Esophagus muscularis mucosa (tissue), 3 donors: ENCODE data around the gene ILF3.

Experiments used
- POLR2A ChIP-seq: fragments of 450-650 bp; IDR thresholded peaks from one replicate; pipeline ENCODE4 v1.6.1; 2017; ENCODE audit warnings: antibody characterized with exemption, moderate library complexity, mild to moderate bottlenecking, low read depth
- TF ChIP-seq, protein P1 (sequence below), 3 experiments: fragments of 200-600 bp in 2 of 3; fragments of 450-650 bp in 1 of 3; sonication (generic) in 2 of 3; IDR thresholded peaks; one replicate each; pipeline ENCODE4 v1.5.1; 2017 to 2019; ENCODE audit warnings: antibody characterized with exemption in 3 of 3, mild to moderate bottlenecking in 2 of 3, moderate library complexity in 1 of 3

- TF ChIP-seq, protein P1, sequence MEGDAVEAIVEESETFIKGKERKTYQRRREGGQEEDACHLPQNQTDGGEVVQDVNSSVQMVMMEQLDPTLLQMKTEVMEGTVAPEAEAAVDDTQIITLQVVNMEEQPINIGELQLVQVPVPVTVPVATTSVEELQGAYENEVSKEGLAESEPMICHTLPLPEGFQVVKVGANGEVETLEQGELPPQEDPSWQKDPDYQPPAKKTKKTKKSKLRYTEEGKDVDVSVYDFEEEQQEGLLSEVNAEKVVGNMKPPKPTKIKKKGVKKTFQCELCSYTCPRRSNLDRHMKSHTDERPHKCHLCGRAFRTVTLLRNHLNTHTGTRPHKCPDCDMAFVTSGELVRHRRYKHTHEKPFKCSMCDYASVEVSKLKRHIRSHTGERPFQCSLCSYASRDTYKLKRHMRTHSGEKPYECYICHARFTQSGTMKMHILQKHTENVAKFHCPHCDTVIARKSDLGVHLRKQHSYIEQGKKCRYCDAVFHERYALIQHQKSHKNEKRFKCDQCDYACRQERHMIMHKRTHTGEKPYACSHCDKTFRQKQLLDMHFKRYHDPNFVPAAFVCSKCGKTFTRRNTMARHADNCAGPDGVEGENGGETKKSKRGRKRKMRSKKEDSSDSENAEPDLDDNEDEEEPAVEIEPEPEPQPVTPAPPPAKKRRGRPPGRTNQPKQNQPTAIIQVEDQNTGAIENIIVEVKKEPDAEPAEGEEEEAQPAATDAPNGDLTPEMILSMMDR (IDR thresholded peaks at IDR 0.05) = no peak
- TF ChIP-seq POLR2A = no peak
Observed at GRCh38 chr19:10694706-10695307, 40.7 kb downstream of the ILF3 start.
